ENCODE results near the gene IPO4.
A peak's percentile ranks its signal among the peaks of the same experiment; 100 is the strongest.

IPO4 gene

GRCh38 chr14:24149302-24149969 is 39.2 kb downstream of the IPO4 start:
- no peak for DNase-seq (ENCODE audit: low read depth, low spot score)

GRCh38 chr14:24147761-24148428 is 40.7 kb downstream of the IPO4 start:
- no peak for DNase-seq (ENCODE audit: low read depth, low spot score)

GRCh38 chr14:24146978-24147760 is 41.4 kb downstream of the IPO4 start, which contains the start of gene RNF31:
TSS of gene RNF31 (plus strand) at chr14:24147498. CDS start at chr14:24147699, 201 bp downstream.
- peak; percentile 98 for DNase-seq (ENCODE audit: low read depth, low spot score)

GRCh38 chr14:24146453-24146977 is 42.1 kb downstream of the IPO4 start, which contains the start of gene PSME2:
TSS of gene PSME2 (minus strand) at chr14:24146610. CDS start at chr14:24146581, 29 bp downstream.
- peak; percentile 72 for DNase-seq (ENCODE audit: low read depth, low spot score)

GRCh38 chr14:24145690-24146452 is 42.7 kb downstream of the IPO4 start:
- DNase-seq (ENCODE audit: low read depth, low spot score): no peak

GRCh38 chr14:24145219-24145618 is 43.4 kb downstream of the IPO4 start:
- DNase-seq (ENCODE audit: low read depth, low spot score): no peak

- no peak for DNase-seq (ENCODE audit: low read depth, low spot score)
Observed at GRCh38 chr14:24144451-24144850, 44.2 kb downstream of the IPO4 start.

GRCh38 chr14:24143511-24143910 is 45.1 kb downstream of the IPO4 start:
- DNase-seq (ENCODE audit: low read depth, low spot score): no peak

- peak; percentile 99 for DNase-seq (ENCODE audit: low read depth, low spot score)
Observed at GRCh38 chr14:24141097-24141880, 47.3 kb downstream of the IPO4 start, which contains the start of gene EMC9. TSS of gene EMC9 (minus strand) at chr14:24141591. CDS start at chr14:24141304, 287 bp downstream.

- no peak for DNase-seq (ENCODE audit: low read depth, low spot score)
Observed at GRCh38 chr14:24139272-24139934, 49.2 kb downstream of the IPO4 start.

- no peak for DNase-seq (ENCODE audit: low read depth, low spot score)
Observed at GRCh38 chr14:24138396-24139271, 50.0 kb downstream of the IPO4 start.

- DNase-seq (ENCODE audit: low read depth, low spot score): no peak
Observed at GRCh38 chr14:24137529-24138395, 50.9 kb downstream of the IPO4 start.

- DNase-seq (ENCODE audit: low read depth, low spot score): no peak
Observed at GRCh38 chr14:24136684-24137528, 51.7 kb downstream of the IPO4 start.

GRCh38 chr14:24135834-24136683 is 52.6 kb downstream of the IPO4 start, which contains the start of gene PSME1:
TSS of gene PSME1 (plus strand) at chr14:24136194. CDS start at chr14:24136263, 69 bp downstream.
- DNase-seq (ENCODE audit: low read depth, low spot score): peak; percentile 81

GRCh38 chr14:24135584-24135833 is 53.1 kb downstream of the IPO4 start:
- DNase-seq (ENCODE audit: low read depth, low spot score): no peak

- DNase-seq (ENCODE audit: low read depth, low spot score): no peak
Observed at GRCh38 chr14:24133735-24134134, 54.9 kb downstream of the IPO4 start.

All from activated naive CD8-positive, alpha-beta T cell treated with anti-CD3 and anti-CD28 coated beads, Interleukin-2, amount 50 U/mL, for 16 hours (primary cell).